NT2/D1 (cell line): ENCODE results near the gene RIMBP2.

Experiments
- SUZ12 ChIP-seq: IDR thresholded peaks from 2 replicates; pipeline ENCODE4 v1.6.1; 2011; ENCODE audit not compliant: insufficient read length, insufficient read depth; ENCODE audit errors: extremely low read depth
- ZNF274 ChIP-seq: IDR thresholded peaks from 2 replicates; pipeline ENCODE4 v1.6.1; 2011; ENCODE audit warnings: mild to moderate bottlenecking, low read depth, low read length

GRCh38 chr12:130495156-130495555, 220.9 kb downstream of the RIMBP2 start:
- TF ChIP-seq ZNF274: no peak
- no peak for TF ChIP-seq SUZ12
